H9 (cell line): ENCODE data around the gene FGD6. TPM values are rescaled to one million over a fixed set of nuclear protein-coding genes. Genes with fewer than 3 reads are reported as not detected.

Source experiments
- DNase-seq: peaks from one replicate; pipeline ENCODE4 v3.0.0-alpha.2; 2017
- H2AFZ ChIP-seq: one replicate; pipeline ENCODE4 v1.6.1; 2013; ENCODE audit warnings: mild to moderate bottlenecking, low read length, control low read depth, moderate library complexity
- H2AK5ac ChIP-seq: 2 replicates; pipeline ENCODE4 v1.6.1; 2013; ENCODE audit warnings: low read length, control low read depth, mixed read lengths; ENCODE audit not compliant: insufficient read length
- H2BK120ac ChIP-seq: one replicate; pipeline ENCODE4 v1.6.1; 2013; ENCODE audit warnings: low read depth, mild to moderate bottlenecking, low read length, control low read depth, inconsistent platforms; ENCODE audit not compliant: poor library complexity, severe bottlenecking
- H2BK12ac ChIP-seq: 2 replicates; pipeline ENCODE4 v1.6.1; 2013; ENCODE audit warnings: low read length, control low read depth, mixed read lengths, low read depth; ENCODE audit not compliant: insufficient read length
- H2BK15ac ChIP-seq: 2 replicates; pipeline ENCODE4 v1.6.1; 2013; ENCODE audit warnings: low read depth, low read length, control low read depth
- H2BK20ac ChIP-seq: one replicate; pipeline ENCODE4 v1.6.1; 2013; ENCODE audit warnings: low read depth, mild to moderate bottlenecking, low read length, control low read depth, inconsistent platforms; ENCODE audit not compliant: poor library complexity, severe bottlenecking
- H2BK5ac ChIP-seq: 2 replicates; pipeline ENCODE4 v1.6.1; 2013; ENCODE audit warnings: low read length, control low read depth, mixed read lengths; ENCODE audit not compliant: insufficient read length
- H3K14ac ChIP-seq: 2 replicates; pipeline ENCODE4 v1.6.1; 2013; ENCODE audit warnings: low read length, control low read depth; ENCODE audit not compliant: insufficient read depth
- H3K18ac ChIP-seq: 2 replicates; pipeline ENCODE4 v1.6.1; 2013; ENCODE audit warnings: low read depth, mild to moderate bottlenecking, mixed read lengths, low read length, control low read depth; ENCODE audit not compliant: insufficient read length
- H3K23ac ChIP-seq: 2 replicates; pipeline ENCODE4 v1.6.1; 2013; ENCODE audit warnings: low read length, control low read depth, mixed read lengths, low read depth; ENCODE audit not compliant: insufficient read length
- H3K23me2 ChIP-seq: 2 replicates; pipeline ENCODE4 v1.6.1; 2013; ENCODE audit warnings: low read depth, mild to moderate bottlenecking, mixed read lengths, low read length, control low read depth; ENCODE audit not compliant: insufficient read length, poor library complexity, severe bottlenecking
- H3K27ac ChIP-seq: 2 replicates; pipeline ENCODE4 v1.5.1; 2013; ENCODE audit warnings: low read length, control low read depth, mixed read lengths, low read depth; ENCODE audit not compliant: insufficient read length
- H3K27me3 ChIP-seq: 2 replicates; pipeline ENCODE4 v1.6.1; 2013; ENCODE audit warnings: low read length, control low read depth, inconsistent platforms; ENCODE audit not compliant: insufficient read depth
- H3K4ac ChIP-seq: 2 replicates; pipeline ENCODE4 v1.6.1; 2013; ENCODE audit warnings: low read depth, mild to moderate bottlenecking, control low read depth, inconsistent platforms, low read length, moderate library complexity
- H3K4me1 ChIP-seq: 2 replicates; pipeline ENCODE4 v1.6.1; 2013; ENCODE audit warnings: low read length, control low read depth, inconsistent platforms; ENCODE audit not compliant: insufficient read depth
- H3K4me2 ChIP-seq: 2 replicates; pipeline ENCODE4 v1.6.1; 2013; ENCODE audit warnings: low read length, control low read depth, mixed read lengths; ENCODE audit not compliant: insufficient read length, insufficient read depth
- H3K56ac ChIP-seq: 2 replicates; pipeline ENCODE4 v1.6.1; 2013; ENCODE audit warnings: low read depth, mild to moderate bottlenecking, mixed read lengths, low read length, control low read depth; ENCODE audit not compliant: insufficient read length
- H3K79me1 ChIP-seq: 2 replicates; pipeline ENCODE4 v1.6.1; 2013; ENCODE audit warnings: low read depth, mild to moderate bottlenecking, moderate library complexity, low read length, control low read depth, inconsistent platforms; ENCODE audit not compliant: insufficient read depth, poor library complexity, severe bottlenecking
- H3K79me2 ChIP-seq: 2 replicates; pipeline ENCODE4 v1.6.1; 2013; ENCODE audit warnings: low read length, control low read depth, inconsistent platforms; ENCODE audit not compliant: insufficient read depth
- H3K9ac ChIP-seq: 2 replicates; pipeline ENCODE4 v1.6.1; 2013; ENCODE audit warnings: low read length, control low read depth, mixed read lengths; ENCODE audit not compliant: insufficient read length; ENCODE audit errors: extremely low read depth
- H3K9me3 ChIP-seq: one replicate; pipeline ENCODE4 v1.6.1; 2013; ENCODE audit warnings: low read depth, low read length, inconsistent platforms; ENCODE audit not compliant: control insufficient read depth
- H3T11ph ChIP-seq: one replicate; pipeline ENCODE4 v1.6.1; 2013; ENCODE audit warnings: mild to moderate bottlenecking, low read length, control low read depth, inconsistent platforms
- H4K20me1 ChIP-seq: one replicate; pipeline ENCODE4 v1.6.1; 2013; ENCODE audit not compliant: control insufficient read depth, insufficient read length, insufficient read depth
- H4K5ac ChIP-seq: 2 replicates; pipeline ENCODE4 v1.6.1; 2013; ENCODE audit warnings: low read depth, mild to moderate bottlenecking, mixed read lengths, low read length, control low read depth; ENCODE audit not compliant: insufficient read length
- H4K8ac ChIP-seq: replicated peaks from 2 replicates; pipeline ENCODE4 v1.6.1; 2013; ENCODE audit warnings: low read length, control low read depth, mixed read lengths, low read depth; ENCODE audit not compliant: insufficient read length
- H4K91ac ChIP-seq: 2 replicates; pipeline ENCODE4 v1.6.1; 2013; ENCODE audit warnings: low read depth, mild to moderate bottlenecking, moderate library complexity, mixed read lengths, low read length, control low read depth; ENCODE audit not compliant: insufficient read length
- H3K27ac Mint-ChIP-seq, 3 experiments: 2 replicates in 2 of 3; 3 replicates in 1 of 3; pipeline ENCODE4 v1.8.0; 2020 to 2021; ENCODE audit warnings: mixed read lengths in 3 of 3, mild to moderate bottlenecking in 1 of 3, moderate library complexity in 1 of 3
- H3K27me3 Mint-ChIP-seq: 2 replicates; pipeline ENCODE4 v1.8.0; 2021; ENCODE audit warnings: low read depth, mild to moderate bottlenecking, moderate library complexity, mixed read lengths
- H3K36me3 Mint-ChIP-seq, 3 experiments: 2 replicates in 2 of 3; 3 replicates in 1 of 3; pipeline ENCODE4 v1.8.0; 2020 to 2021; ENCODE audit warnings: low read depth in 3 of 3, mixed read lengths in 3 of 3; ENCODE audit not compliant: insufficient read depth in 1 of 3
- H3K4me1 Mint-ChIP-seq, 2 experiments: 2 replicates each; pipeline ENCODE4 v1.8.0; 2020; ENCODE audit warnings: mixed read lengths in 2 of 2
- H3K4me3 Mint-ChIP-seq, 2 experiments: 2 replicates in 1 of 2; 3 replicates in 1 of 2; pipeline ENCODE4 v1.8.0; 2020 to 2021; ENCODE audit warnings: mild to moderate bottlenecking in 2 of 2, mixed read lengths in 2 of 2, moderate library complexity in 1 of 2
- H3K9me3 Mint-ChIP-seq, 2 experiments: 2 replicates in 1 of 2; 3 replicates in 1 of 2; pipeline ENCODE4 v1.8.0; 2020; ENCODE audit warnings: mild to moderate bottlenecking in 2 of 2, mixed read lengths in 2 of 2, moderate library complexity in 1 of 2
- WGBS: extraction: QIAGEN DNeasy Blood & Tissue Kit; methylation state at CpG from one replicate; pipeline ENCODE4 v1.1.7; 2013; ENCODE audit warnings: missing lambda C conversion rate, low lambda C conversion rate, mixed read lengths; ENCODE audit not compliant: insufficient read length; ENCODE audit errors: extremely low coverage; 5-methylcytosine and 5-hydroxymethylcytosine counted together
- total RNA-seq: library from RNA; stranded (reverse); gene quantifications from 2 replicates; pipeline ENCODE4 v1.2.1, GENCODE V29; 2021
- TF ChIP-seq, protein P1 (sequence below): fragments of 200-600 bp; sonication (generic); conservative IDR thresholded peaks from 3 replicates; pipeline ENCODE4 v1.8.0; 2021; ENCODE audit warnings: antibody characterized with exemption, mild to moderate bottlenecking

FGD6 gene
- total RNA-seq, 1 experiment from 2014 or later, result 39.5 TPM

DNA sequence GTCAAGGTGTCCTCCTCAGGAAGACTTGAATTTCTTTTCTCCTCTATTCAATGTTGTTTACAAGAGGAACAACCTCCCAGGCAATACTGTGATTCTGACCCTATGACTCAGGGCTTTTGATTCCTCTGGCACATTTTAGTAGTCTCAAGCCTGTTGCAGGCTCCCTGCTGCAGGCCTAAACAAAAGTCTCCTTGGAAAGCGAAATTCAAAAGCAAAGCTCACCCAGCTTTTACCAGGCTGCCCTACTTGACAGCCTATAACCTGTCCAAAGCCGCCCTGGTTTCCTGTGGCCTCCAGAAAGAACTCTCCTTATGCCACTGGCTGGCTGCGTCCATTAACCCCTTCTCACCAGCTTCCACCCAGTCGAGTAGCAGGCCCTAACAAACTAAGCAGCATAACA lies 11.6 kb downstream of the FGD6 start:
- no peaks in the 10 kb centered on the region for H4K20me1 ChIP-seq
- whole genome bisulfite sequencing, result no CpG with 5 or more reads among the region's 4 CpGs
- Mint-ChIP-seq H3K27me3 (no peaks in the 10 kb centered on the region), H3K27ac (peak overlapping the region; percentile 87 to 98 (median 97)), H3K36me3 (peaks cover 21 to 30% (median 30%) of the 10 kb centered on the region in 3 experiments), H3K4me1 (peaks cover 83 to 84% of the 10 kb centered on the region in 2 experiments), H3K4me3 (peak overlapping the region in 1 of 2 experiments; percentile 64; a peak in 2 of 5 replicates), H3K9me3 (no peaks in the 10 kb centered on the region)
- no peak overlapping the region for H4K91ac ChIP-seq
- H2BK15ac ChIP-seq, result no peak overlapping the region
- peaks cover 33% of the 10 kb centered on the region for H3K4me1 ChIP-seq
- no peak overlapping the region for H2BK20ac ChIP-seq
- peak overlapping the region; percentile 84 for H2AK5ac ChIP-seq
- no peak overlapping the region for H3K18ac ChIP-seq
- no peak overlapping the region for H3K23ac ChIP-seq
- no peaks in the 10 kb centered on the region for H3K27me3 ChIP-seq
- peaks cover 2% of the 10 kb centered on the region; the same call in 1 of the 2 replicates for H3K79me2 ChIP-seq
- no peaks in the 10 kb centered on the region for H3K9me3 ChIP-seq
- H2BK120ac ChIP-seq, result no peak overlapping the region
- H4K5ac ChIP-seq, result no peak overlapping the region
- H3K14ac ChIP-seq, result no peak overlapping the region
- no peak overlapping the region; the same call in 1 of the 2 replicates for H3K4ac ChIP-seq
- H2BK12ac ChIP-seq, result no peak overlapping the region
- peak; percentile 61 for DNase-seq
- no peak overlapping the region for H3K9ac ChIP-seq
- no peaks in the 10 kb centered on the region for H3K23me2 ChIP-seq
- no peak overlapping the region for H3T11ph ChIP-seq
- H3K4me2 ChIP-seq, result no peak overlapping the region
- H2BK5ac ChIP-seq, result no peak overlapping the region
- H3K79me1 ChIP-seq, result peaks cover under 1% of the 10 kb centered on the region
- H2AFZ ChIP-seq, result no peak overlapping the region
- no peak overlapping the region for H4K8ac ChIP-seq
- peak overlapping the region; percentile 98 for H3K27ac ChIP-seq
- no peak overlapping the region for H3K56ac ChIP-seq
- TF ChIP-seq, protein P1, sequence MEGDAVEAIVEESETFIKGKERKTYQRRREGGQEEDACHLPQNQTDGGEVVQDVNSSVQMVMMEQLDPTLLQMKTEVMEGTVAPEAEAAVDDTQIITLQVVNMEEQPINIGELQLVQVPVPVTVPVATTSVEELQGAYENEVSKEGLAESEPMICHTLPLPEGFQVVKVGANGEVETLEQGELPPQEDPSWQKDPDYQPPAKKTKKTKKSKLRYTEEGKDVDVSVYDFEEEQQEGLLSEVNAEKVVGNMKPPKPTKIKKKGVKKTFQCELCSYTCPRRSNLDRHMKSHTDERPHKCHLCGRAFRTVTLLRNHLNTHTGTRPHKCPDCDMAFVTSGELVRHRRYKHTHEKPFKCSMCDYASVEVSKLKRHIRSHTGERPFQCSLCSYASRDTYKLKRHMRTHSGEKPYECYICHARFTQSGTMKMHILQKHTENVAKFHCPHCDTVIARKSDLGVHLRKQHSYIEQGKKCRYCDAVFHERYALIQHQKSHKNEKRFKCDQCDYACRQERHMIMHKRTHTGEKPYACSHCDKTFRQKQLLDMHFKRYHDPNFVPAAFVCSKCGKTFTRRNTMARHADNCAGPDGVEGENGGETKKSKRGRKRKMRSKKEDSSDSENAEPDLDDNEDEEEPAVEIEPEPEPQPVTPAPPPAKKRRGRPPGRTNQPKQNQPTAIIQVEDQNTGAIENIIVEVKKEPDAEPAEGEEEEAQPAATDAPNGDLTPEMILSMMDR, result no peak
